ENCODE results near the gene RABGAP1.
A peak's percentile ranks its signal among the peaks of the same experiment; 100 is the strongest.

RABGAP1 gene

DNA sequence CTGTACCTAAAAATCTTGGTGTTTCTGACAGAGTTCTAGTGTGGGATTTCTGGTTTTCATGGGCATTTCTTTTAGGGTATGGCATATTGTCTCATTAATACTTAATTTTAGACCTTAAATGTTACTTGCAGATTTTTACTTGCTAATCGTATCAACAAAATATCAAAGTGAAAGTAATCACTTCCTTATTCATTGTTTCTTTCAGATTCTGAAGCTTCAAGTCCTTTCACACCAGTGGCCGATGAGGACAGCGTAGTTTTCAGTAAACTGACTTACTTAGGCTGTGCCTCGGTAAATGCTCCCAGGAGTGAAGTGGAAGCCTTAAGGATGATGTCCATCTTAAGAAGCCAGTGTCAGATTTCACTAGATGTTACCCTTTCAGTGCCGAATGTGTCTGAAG is 45.2 kb downstream of the RABGAP1 start:
- H3K36me3 ChIP-seq (ENCODE audit: control insufficient read depth in 2 of 2, insufficient read depth in 2 of 2, low read length in 2 of 2), result peaks cover 20 to 26% of the 10 kb centered on the region in 2 donors
- no peak overlapping the region for H3K27ac ChIP-seq (ENCODE audit: low read length)
- H3K27me3 ChIP-seq (ENCODE audit: control insufficient read depth in 1 of 2, insufficient read depth in 2 of 2, low read length in 2 of 2), result no peaks in the 10 kb centered on the region
- H3K4me3 ChIP-seq (ENCODE audit: low read length in 2 of 2), result no peak overlapping the region
- H3K4me1 ChIP-seq (ENCODE audit: control insufficient read depth, insufficient read depth, low read length), result no peaks in the 10 kb centered on the region
- H3K9me3 ChIP-seq (ENCODE audit: control insufficient read depth in 2 of 2, low read length in 2 of 2), result no peaks in the 10 kb centered on the region
- H3K9ac ChIP-seq (ENCODE audit: low read length in 2 of 2), result no peak overlapping the region

DNA sequence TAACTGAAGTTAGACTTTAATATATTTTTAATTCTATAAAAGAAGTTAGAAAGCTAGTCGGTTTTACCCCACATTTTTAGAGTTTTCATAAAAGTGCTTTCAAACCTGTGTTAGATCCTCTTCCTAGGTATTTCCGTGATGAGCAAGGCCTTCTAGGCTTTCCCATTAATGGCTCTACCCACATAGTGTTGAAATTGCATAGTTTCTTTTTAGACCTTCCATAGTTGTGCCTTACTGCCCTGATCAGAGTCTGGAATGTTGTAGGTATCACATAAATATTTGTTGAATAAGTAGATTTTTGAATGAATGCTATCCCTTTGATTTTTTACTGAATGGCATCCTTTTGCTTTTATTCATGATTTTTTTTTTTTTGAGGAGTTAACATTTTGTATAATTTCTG is 47.3 kb downstream of the RABGAP1 start:
- no peaks in the 10 kb centered on the region for H3K27me3 ChIP-seq (ENCODE audit: control insufficient read depth in 1 of 2, insufficient read depth in 2 of 2, low read length in 2 of 2)
- H3K4me3 ChIP-seq (ENCODE audit: low read length in 2 of 2), result no peak overlapping the region
- H3K9me3 ChIP-seq (ENCODE audit: control insufficient read depth in 2 of 2, low read length in 2 of 2), result no peaks in the 10 kb centered on the region
- H3K9ac ChIP-seq (ENCODE audit: low read length in 2 of 2), result no peak overlapping the region
- peaks cover 20 to 26% of the 10 kb centered on the region in 2 donors for H3K36me3 ChIP-seq (ENCODE audit: control insufficient read depth in 2 of 2, insufficient read depth in 2 of 2, low read length in 2 of 2)
- H3K4me1 ChIP-seq (ENCODE audit: control insufficient read depth, insufficient read depth, low read length), result no peaks in the 10 kb centered on the region
- H3K27ac ChIP-seq (ENCODE audit: low read length), result no peak overlapping the region

DNA sequence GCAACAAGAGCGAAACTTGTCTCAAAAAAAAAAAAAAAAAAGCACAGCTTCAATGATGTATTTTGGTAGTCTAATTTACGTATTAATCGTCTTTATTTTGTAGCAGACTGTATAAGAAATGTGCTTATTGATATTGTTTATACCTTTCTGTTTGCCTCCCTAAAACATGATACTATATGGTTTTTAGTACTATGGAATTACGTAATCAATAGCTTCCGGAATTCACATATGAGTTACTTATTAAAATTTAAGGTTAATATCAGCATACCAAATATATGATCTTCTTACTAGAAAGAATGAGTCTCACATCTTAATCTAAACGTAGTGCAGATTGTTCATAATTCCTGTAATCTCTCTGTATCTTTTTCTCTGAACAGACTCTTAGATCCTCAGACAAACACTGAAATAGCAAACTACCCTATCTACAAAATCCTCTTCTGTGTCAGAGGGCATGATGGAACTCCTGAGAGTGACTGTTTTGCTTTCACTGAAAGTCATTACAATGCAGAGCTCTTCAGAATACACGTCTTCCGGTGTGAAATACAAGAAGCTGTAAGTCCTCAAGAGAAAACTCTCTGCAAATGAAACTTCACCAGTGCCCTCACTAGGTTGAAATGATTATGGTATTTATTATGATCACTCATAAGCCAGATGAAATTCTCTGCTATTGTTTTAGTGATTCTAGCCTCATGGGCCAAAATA is 48.3 kb downstream of the RABGAP1 start:
- Histone ChIP-seq H3K4me1 (ENCODE audit: control insufficient read depth, insufficient read depth, low read length) (no peaks in the 10 kb centered on the region), H3K36me3 (ENCODE audit: control insufficient read depth in 2 of 2, insufficient read depth in 2 of 2, low read length in 2 of 2) (peaks cover 20 to 26% of the 10 kb centered on the region in 2 donors), H3K9me3 (ENCODE audit: control insufficient read depth in 2 of 2, low read length in 2 of 2) (no peaks in the 10 kb centered on the region), H3K9ac (ENCODE audit: low read length in 2 of 2) (no peak overlapping the region), H3K27me3 (ENCODE audit: control insufficient read depth in 1 of 2, insufficient read depth in 2 of 2, low read length in 2 of 2) (no peaks in the 10 kb centered on the region), H3K27ac (ENCODE audit: low read length) (no peak overlapping the region), H3K4me3 (ENCODE audit: low read length in 2 of 2) (no peak overlapping the region)

DNA sequence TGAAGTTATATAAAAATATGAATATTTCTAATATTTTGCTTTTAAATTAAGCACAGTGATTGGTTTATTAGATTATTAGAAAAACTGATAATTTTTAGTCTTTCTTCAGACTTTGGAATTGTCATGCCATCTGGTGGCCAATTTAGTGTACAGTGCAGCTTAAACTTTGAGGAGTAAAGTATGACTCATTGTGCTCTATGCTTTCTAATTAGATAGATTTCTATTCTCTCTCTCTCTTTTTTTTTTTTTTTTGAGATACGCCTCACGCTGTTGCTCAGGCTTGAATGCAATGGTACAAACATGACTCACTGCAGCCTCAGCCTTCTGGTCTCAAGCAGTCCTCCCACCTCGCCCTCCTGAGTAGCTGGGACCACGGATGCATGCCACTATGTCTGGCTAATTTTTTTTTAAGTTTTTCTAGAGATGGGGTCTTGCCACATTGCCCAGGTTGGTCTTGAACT is 50.6 kb downstream of the RABGAP1 start:
- no peaks in the 10 kb centered on the region for H3K9me3 ChIP-seq (ENCODE audit: control insufficient read depth in 2 of 2, low read length in 2 of 2)
- H3K27me3 ChIP-seq (ENCODE audit: control insufficient read depth in 1 of 2, insufficient read depth in 2 of 2, low read length in 2 of 2), result no peaks in the 10 kb centered on the region
- H3K4me1 ChIP-seq (ENCODE audit: control insufficient read depth, insufficient read depth, low read length), result no peaks in the 10 kb centered on the region
- H3K9ac ChIP-seq (ENCODE audit: low read length in 2 of 2), result no peak overlapping the region
- peaks cover 15 to 18% of the 10 kb centered on the region in 2 donors for H3K36me3 ChIP-seq (ENCODE audit: control insufficient read depth in 2 of 2, insufficient read depth in 2 of 2, low read length in 2 of 2)
- H3K27ac ChIP-seq (ENCODE audit: low read length), result no peak overlapping the region
- no peak overlapping the region for H3K4me3 ChIP-seq (ENCODE audit: low read length in 2 of 2)

DNA sequence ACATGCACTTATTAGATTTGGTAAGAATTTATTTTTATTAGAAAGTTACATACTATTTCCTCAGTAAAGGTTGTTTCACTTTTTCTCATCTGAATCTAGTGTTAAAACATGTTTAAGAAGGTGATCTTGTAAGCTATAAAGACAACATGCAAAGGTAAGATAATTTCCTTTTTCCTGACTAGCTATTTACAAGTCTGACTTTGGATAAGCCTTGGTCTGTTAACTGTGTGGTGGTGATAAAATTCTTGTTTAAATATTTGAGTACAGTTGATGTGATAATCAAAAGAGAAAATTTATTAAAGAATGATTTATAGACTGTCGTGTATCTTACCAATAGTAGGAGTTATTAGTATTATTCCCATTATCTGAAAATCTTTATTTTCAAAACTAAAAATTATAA is 55.8 kb downstream of the RABGAP1 start:
- no peaks in the 10 kb centered on the region for H3K4me1 ChIP-seq (ENCODE audit: control insufficient read depth, insufficient read depth, low read length)
- H3K4me3 ChIP-seq (ENCODE audit: low read length in 2 of 2), result no peak overlapping the region
- H3K9me3 ChIP-seq (ENCODE audit: control insufficient read depth in 2 of 2, low read length in 2 of 2), result no peaks in the 10 kb centered on the region
- no peak overlapping the region for H3K27ac ChIP-seq (ENCODE audit: low read length)
- no peak overlapping the region for H3K9ac ChIP-seq (ENCODE audit: low read length in 2 of 2)
- H3K36me3 ChIP-seq (ENCODE audit: control insufficient read depth in 2 of 2, insufficient read depth in 2 of 2, low read length in 2 of 2), result peaks cover 11 to 23% of the 10 kb centered on the region in 2 donors
- H3K27me3 ChIP-seq (ENCODE audit: control insufficient read depth in 1 of 2, insufficient read depth in 2 of 2, low read length in 2 of 2), result no peaks in the 10 kb centered on the region

DNA sequence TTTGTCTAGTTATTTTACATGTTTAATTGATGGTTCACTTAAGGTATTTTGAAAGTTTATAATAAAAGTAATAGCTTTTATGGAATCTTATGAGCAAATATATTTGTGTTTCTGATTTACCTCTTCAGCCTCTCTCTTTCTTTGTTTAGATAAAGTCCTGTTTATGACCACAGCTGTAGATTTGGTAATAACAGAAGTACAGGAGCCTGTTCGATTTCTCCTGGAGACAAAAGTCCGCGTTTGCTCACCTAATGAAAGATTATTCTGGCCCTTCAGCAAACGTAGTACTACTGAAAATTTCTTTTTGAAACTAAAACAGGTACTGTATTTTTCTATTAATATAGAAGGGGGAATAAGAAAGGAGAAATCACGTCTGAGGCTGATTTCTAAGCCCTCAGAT is 57.6 kb downstream of the RABGAP1 start:
- peaks cover 11 to 23% of the 10 kb centered on the region in 2 donors for H3K36me3 ChIP-seq (ENCODE audit: control insufficient read depth in 2 of 2, insufficient read depth in 2 of 2, low read length in 2 of 2)
- no peaks in the 10 kb centered on the region for H3K9me3 ChIP-seq (ENCODE audit: control insufficient read depth in 2 of 2, low read length in 2 of 2)
- H3K4me3 ChIP-seq (ENCODE audit: low read length in 2 of 2), result no peak overlapping the region
- H3K27ac ChIP-seq (ENCODE audit: low read length), result no peak overlapping the region
- no peaks in the 10 kb centered on the region for H3K27me3 ChIP-seq (ENCODE audit: control insufficient read depth in 1 of 2, insufficient read depth in 2 of 2, low read length in 2 of 2)
- H3K9ac ChIP-seq (ENCODE audit: low read length in 2 of 2), result no peak overlapping the region
- no peaks in the 10 kb centered on the region for H3K4me1 ChIP-seq (ENCODE audit: control insufficient read depth, insufficient read depth, low read length)

DNA sequence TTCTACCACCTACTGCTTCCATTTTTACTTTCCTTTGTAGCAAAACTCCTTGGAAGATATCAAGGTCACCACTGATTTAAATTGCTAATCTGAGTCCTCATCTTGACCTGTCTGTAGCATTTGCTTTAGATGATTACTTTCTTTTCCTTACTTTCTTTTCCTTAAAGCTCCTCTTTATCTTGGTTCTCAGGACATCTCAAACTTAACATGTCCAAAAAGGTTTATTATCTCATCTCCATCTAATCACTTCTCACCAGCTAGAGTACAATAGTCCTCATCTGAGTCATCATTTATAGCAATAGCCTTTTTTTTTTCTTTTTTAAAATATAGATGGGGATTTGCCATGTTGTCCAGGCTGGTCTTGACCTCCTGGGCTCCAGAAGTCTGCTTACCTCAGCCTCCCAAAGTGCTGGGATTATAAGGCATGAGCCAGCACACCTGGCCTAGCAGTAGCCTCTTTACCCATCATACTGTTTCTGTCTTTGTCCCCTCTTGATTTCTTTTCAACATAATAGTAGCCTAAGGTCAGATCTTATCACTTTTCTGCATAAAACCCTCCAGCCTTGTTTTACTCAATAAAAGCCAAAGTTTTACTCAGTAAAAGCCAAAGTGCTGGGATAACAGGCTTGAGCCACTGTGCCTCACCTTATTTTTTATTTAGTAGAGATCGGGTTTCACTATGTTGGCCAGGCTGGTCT is 59.7 kb downstream of the RABGAP1 start:
- H3K36me3 ChIP-seq (ENCODE audit: control insufficient read depth in 2 of 2, insufficient read depth in 2 of 2, low read length in 2 of 2), result peaks cover 11 to 23% of the 10 kb centered on the region in 2 donors
- no peak overlapping the region for H3K27ac ChIP-seq (ENCODE audit: low read length)
- no peaks in the 10 kb centered on the region for H3K9me3 ChIP-seq (ENCODE audit: control insufficient read depth in 2 of 2, low read length in 2 of 2)

DNA sequence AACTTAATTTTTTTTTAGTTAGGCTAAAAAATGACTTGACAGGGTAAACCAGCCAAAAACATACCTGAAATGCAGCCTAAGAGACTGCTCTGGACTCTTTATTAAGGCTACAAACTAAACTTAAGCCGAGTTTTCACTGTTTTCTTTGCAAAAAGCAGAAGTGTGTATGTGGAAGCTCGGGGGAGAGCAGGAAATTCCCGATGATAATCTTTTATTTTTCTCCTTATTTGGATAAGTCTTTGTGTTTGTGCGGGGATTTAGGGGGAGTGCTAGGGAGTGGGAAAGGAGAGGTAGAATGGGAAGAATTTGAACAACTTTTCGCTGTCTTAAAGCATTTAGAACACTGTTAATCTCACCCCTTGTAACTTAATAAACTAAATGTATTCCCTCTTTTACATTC is 61.9 kb downstream of the RABGAP1 start:
- Histone ChIP-seq H3K4me1 (ENCODE audit: control insufficient read depth, insufficient read depth, low read length) (no peaks in the 10 kb centered on the region), H3K4me3 (ENCODE audit: low read length in 2 of 2) (no peak overlapping the region), H3K36me3 (ENCODE audit: control insufficient read depth in 2 of 2, insufficient read depth in 2 of 2, low read length in 2 of 2) (peaks cover 6 to 15% of the 10 kb centered on the region in 2 donors), H3K9ac (ENCODE audit: low read length in 2 of 2) (peak overlapping the region in 1 of 2 donors; percentile 32), H3K27me3 (ENCODE audit: control insufficient read depth in 1 of 2, insufficient read depth in 2 of 2, low read length in 2 of 2) (no peaks in the 10 kb centered on the region), H3K9me3 (ENCODE audit: control insufficient read depth in 2 of 2, low read length in 2 of 2) (no peaks in the 10 kb centered on the region), H3K27ac (ENCODE audit: low read length) (peak overlapping the region; percentile 19)

More for the DNA sequence above, 59.7 kb downstream of the RABGAP1 start:
- Histone ChIP-seq H3K4me1 (ENCODE audit: control insufficient read depth, insufficient read depth, low read length) (no peaks in the 10 kb centered on the region), H3K27me3 (ENCODE audit: control insufficient read depth in 1 of 2, insufficient read depth in 2 of 2, low read length in 2 of 2) (no peaks in the 10 kb centered on the region), H3K9ac (ENCODE audit: low read length in 2 of 2) (no peak overlapping the region), H3K4me3 (ENCODE audit: low read length in 2 of 2) (no peak overlapping the region)

DNA sequence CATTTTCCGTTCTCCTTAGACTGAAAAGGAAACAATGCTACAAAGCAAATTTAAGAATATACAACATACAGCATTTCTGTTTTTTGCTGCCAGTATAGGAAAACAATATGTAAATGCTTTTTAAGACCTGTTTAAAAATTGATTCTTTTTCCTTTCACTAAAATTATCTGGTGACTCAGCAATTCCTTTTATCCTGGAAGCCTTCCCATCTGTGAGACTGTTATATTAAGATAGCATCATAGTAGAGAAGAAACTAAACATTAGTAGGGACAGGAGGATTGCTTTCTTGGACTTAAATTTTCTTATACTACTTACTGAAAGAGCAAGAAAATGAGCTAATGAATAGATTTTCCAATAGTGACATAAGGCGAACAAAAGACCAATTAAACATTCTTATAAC is 62.6 kb downstream of the RABGAP1 start:
- no peak overlapping the region for H3K27ac ChIP-seq (ENCODE audit: low read length)
- peaks cover 6 to 14% of the 10 kb centered on the region in 2 donors for H3K36me3 ChIP-seq (ENCODE audit: control insufficient read depth in 2 of 2, insufficient read depth in 2 of 2, low read length in 2 of 2)

DNA sequence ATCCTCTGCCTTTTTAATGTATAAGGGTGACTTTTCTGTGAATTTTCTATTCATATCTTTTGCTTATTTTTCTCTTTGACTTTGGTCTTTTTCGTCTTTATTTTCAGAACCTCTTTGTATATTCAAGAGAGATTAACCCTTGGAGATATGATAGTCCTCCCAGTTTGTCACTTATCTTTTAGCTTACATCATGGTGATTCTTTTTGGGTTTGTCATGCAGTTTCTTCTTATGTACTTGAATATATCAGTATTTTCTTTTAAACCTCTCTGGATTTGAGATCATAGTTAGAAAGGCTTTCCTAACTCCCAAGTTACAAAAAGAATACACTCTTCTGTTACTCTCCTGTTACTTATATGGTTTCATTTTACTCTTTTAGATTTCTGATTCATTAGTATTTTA is 65.1 kb downstream of the RABGAP1 start:
- no peak overlapping the region for H3K9ac ChIP-seq (ENCODE audit: low read length in 2 of 2)
- H3K4me1 ChIP-seq (ENCODE audit: control insufficient read depth, insufficient read depth, low read length), result no peaks in the 10 kb centered on the region
- no peak overlapping the region for H3K27ac ChIP-seq (ENCODE audit: low read length)
- peaks cover 0 to 8% of the 10 kb centered on the region in 2 donors for H3K36me3 ChIP-seq (ENCODE audit: control insufficient read depth in 2 of 2, insufficient read depth in 2 of 2, low read length in 2 of 2)
- H3K4me3 ChIP-seq (ENCODE audit: low read length in 2 of 2), result no peak overlapping the region
- H3K27me3 ChIP-seq (ENCODE audit: control insufficient read depth in 1 of 2, insufficient read depth in 2 of 2, low read length in 2 of 2), result no peaks in the 10 kb centered on the region
- H3K9me3 ChIP-seq (ENCODE audit: control insufficient read depth in 2 of 2, low read length in 2 of 2), result no peaks in the 10 kb centered on the region

More for the DNA sequence above, 62.6 kb downstream of the RABGAP1 start:
- H3K4me3 ChIP-seq (ENCODE audit: low read length in 2 of 2), result no peak overlapping the region
- no peak overlapping the region for H3K9ac ChIP-seq (ENCODE audit: low read length in 2 of 2)
- H3K27me3 ChIP-seq (ENCODE audit: control insufficient read depth in 1 of 2, insufficient read depth in 2 of 2, low read length in 2 of 2), result no peaks in the 10 kb centered on the region
- no peaks in the 10 kb centered on the region for H3K4me1 ChIP-seq (ENCODE audit: control insufficient read depth, insufficient read depth, low read length)
- H3K9me3 ChIP-seq (ENCODE audit: control insufficient read depth in 2 of 2, low read length in 2 of 2), result no peaks in the 10 kb centered on the region

DNA sequence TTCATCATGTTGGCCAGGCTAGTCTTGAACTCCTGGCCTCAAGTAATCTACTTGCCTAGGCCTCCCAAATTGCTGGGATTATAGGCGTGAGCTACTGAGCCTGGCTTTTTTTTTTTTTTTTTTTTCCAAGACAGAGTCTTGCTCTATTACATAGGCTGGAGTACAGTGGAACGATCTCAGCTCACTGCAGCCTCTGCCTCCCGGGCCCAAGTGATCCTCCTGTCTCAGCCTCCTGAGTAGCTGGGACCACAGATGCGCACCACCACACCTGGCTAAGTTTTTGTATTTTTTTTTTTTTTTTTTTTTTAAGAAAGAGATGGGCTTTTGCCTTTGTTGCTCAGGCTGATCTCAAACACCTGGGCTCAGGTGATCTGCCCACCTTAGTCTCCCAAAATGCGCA is 66.4 kb downstream of the RABGAP1 start:
- Histone ChIP-seq H3K27me3 (ENCODE audit: control insufficient read depth in 1 of 2, insufficient read depth in 2 of 2, low read length in 2 of 2) (no peaks in the 10 kb centered on the region), H3K36me3 (ENCODE audit: control insufficient read depth in 2 of 2, insufficient read depth in 2 of 2, low read length in 2 of 2) (peaks cover 4 to 8% of the 10 kb centered on the region in 2 donors), H3K9ac (ENCODE audit: low read length in 2 of 2) (no peak overlapping the region), H3K9me3 (ENCODE audit: control insufficient read depth in 2 of 2, low read length in 2 of 2) (no peaks in the 10 kb centered on the region), H3K4me3 (ENCODE audit: low read length in 2 of 2) (no peak overlapping the region), H3K4me1 (ENCODE audit: control insufficient read depth, insufficient read depth, low read length) (no peaks in the 10 kb centered on the region), H3K27ac (ENCODE audit: low read length) (no peak overlapping the region)

All from stomach smooth muscle (tissue), 2 donors.